NCI-H2196 (cell line): ENCODE results near the gene UBA52.
"Not testable (repeated sequence)": the region's sequence is repeated elsewhere in the genome, so short reads cannot be mapped to it uniquely, and the experiment has no call there.

Experiments
- DNase-seq: peaks from one replicate; lab custom pipeline; 2025; ENCODE audit not compliant: unreplicated experiment; lab: John Stamatoyannopoulos, UW

The UBA52 gene

GRCh38 chr19:18571564-18572344, at the start of gene UBA52:
UBA52 (plus strand) TSS chr19:18571857; CDS start chr19:18573301, 1,444 bp downstream.
- peak; percentile 99 for DNase-seq

- DNase-seq, result peak; percentile 100
These were observed 49.4 kb upstream of the UBA52 start for GRCh38 chr19:18522124-18522861.

GRCh38 chr19:18522862-18523440, 48.7 kb upstream of the UBA52 start:
- not testable (repeated sequence) for DNase-seq

GRCh38 chr19:18523841-18524240, 47.8 kb upstream of the UBA52 start:
- DNase-seq, result no peak

- no peak for DNase-seq
These were observed 45.3 kb upstream of the UBA52 start for GRCh38 chr19:18526316-18526715.

- no peak for DNase-seq
These were observed 41.9 kb upstream of the UBA52 start for GRCh38 chr19:18529782-18530181.

GRCh38 chr19:18531485-18531884, 40.2 kb upstream of the UBA52 start:
- no peak for DNase-seq

- DNase-seq, result no peak
These were observed 39.3 kb upstream of the UBA52 start for GRCh38 chr19:18532168-18532890.

GRCh38 chr19:18533058-18533457, 38.6 kb upstream of the UBA52 start:
- DNase-seq, result no peak

- no peak for DNase-seq
These were observed 35.2 kb upstream of the UBA52 start for GRCh38 chr19:18536475-18536874.

GRCh38 chr19:18537431-18537830, 34.2 kb upstream of the UBA52 start:
- DNase-seq, result no peak

GRCh38 chr19:18538115-18538514, 33.5 kb upstream of the UBA52 start:
- no peak for DNase-seq

GRCh38 chr19:18539372-18539771, 32.3 kb upstream of the UBA52 start:
- no peak for DNase-seq

GRCh38 chr19:18540200-18540599, 31.5 kb upstream of the UBA52 start:
- DNase-seq, result not testable (repeated sequence)

- no peak for DNase-seq
These were observed 30.2 kb upstream of the UBA52 start for GRCh38 chr19:18541258-18541991.

- no peak for DNase-seq
These were observed 29.4 kb upstream of the UBA52 start for GRCh38 chr19:18541992-18542940.

GRCh38 chr19:18542941-18543813, 28.5 kb upstream of the UBA52 start, which contains the start of gene FKBP8:
FKBP8 (minus strand) TSS chr19:18543573; CDS start chr19:18541970, 1,603 bp downstream.
- DNase-seq, result peak; percentile 92

- peak; percentile 68 for DNase-seq
These were observed 27.7 kb upstream of the UBA52 start for GRCh38 chr19:18543814-18544475.
